GM12878 (cell line): Measurements from ENCODE around the gene ERICH2. TPM values are rescaled to one million over a fixed set of nuclear protein-coding genes. Genes with fewer than 3 reads are reported as not detected.

Experiments used
- ATAC-seq: fragments of 200-7000 bp; cut with Tn5 transposase; 3 replicates; pipeline ENCODE4 v1.9.1; 2020; ENCODE audit warnings: mild to moderate bottlenecking, moderate library complexity
- BruUV-seq: library from RNA; stranded (reverse); fragments of 400-500 nt; replicated peaks from 2 replicates; lab custom pipeline; 2021; lab: Mats Ljungman, UMichigan
- CTCF ChIA-PET: fragments of 300-600 bp; sonication (Branson Sonifier 250); formaldehyde crosslinking; extraction: SDS; loops from one replicate; lab custom pipeline; 2021; ENCODE audit warnings: inconsistent platforms; lab: Yijun Ruan, JAX
- POLR2A ChIA-PET: fragments of 350-600 bp; formaldehyde crosslinking; extraction: SDS; loops from one replicate; lab custom pipeline; 2021; ENCODE audit warnings: inconsistent platforms; lab: Charles Lee
- RAD21 ChIA-PET: fragments of 300-600 bp; sonication (Branson Sonifier 250); formaldehyde crosslinking; loops from one replicate; lab custom pipeline; 2023; ENCODE audit warnings: antibody characterized with exemption; ENCODE audit not compliant: unreplicated experiment; lab: Charles Lee
- SMC1A ChIA-PET: fragments of 300-600 bp; sonication (Branson Sonifier 250); formaldehyde crosslinking; loops from one replicate; lab custom pipeline; 2023; ENCODE audit not compliant: unreplicated experiment, uncharacterized antibody; lab: Charles Lee
- DNase-seq: peaks from one replicate; pipeline ENCODE4 v3.0.0-alpha.2; 2011; ENCODE audit warnings: low read depth, low spot score
- FAIRE-seq: peaks from 3 replicates; lab custom pipeline; 2011; peaks lifted over from hg19 to GRCh38; lab: Jason Lieb, UNC
- H2AFZ ChIP-seq: 2 replicates; pipeline ENCODE4 v1.6.0; 2011; ENCODE audit warnings: low read depth, low read length, control low read depth; ENCODE audit not compliant: control insufficient read depth
- H3K27ac ChIP-seq: 2 replicates; pipeline ENCODE4 v1.5.1; 2011; ENCODE audit warnings: control low read depth; ENCODE audit not compliant: control insufficient read depth, insufficient read depth
- H3K27me3 ChIP-seq, 2 experiments: replicated peaks in 1 of 2; 2 replicates each; pipeline versions ENCODE4 v1.6.0 to v1.6.1; 2011; ENCODE audit warnings: low read length in 1 of 2; ENCODE audit not compliant: control insufficient read depth in 2 of 2, insufficient read depth in 2 of 2
- H3K36me3 ChIP-seq, 2 experiments: 2 replicates each; pipeline ENCODE4 v1.5.1; 2011; ENCODE audit warnings: low read length in 1 of 2; ENCODE audit not compliant: control insufficient read depth in 2 of 2, insufficient read depth in 2 of 2
- H3K4me1 ChIP-seq: 2 replicates; pipeline ENCODE4 v1.6.1; 2011; ENCODE audit warnings: mild to moderate bottlenecking, low read length, moderate library complexity, mixed read lengths; ENCODE audit not compliant: control insufficient read depth, insufficient read depth
- H3K4me2 ChIP-seq: 2 replicates; pipeline ENCODE4 v1.6.0; 2011; ENCODE audit warnings: control low read depth; ENCODE audit not compliant: control insufficient read depth, insufficient read depth
- H3K4me3 ChIP-seq: fragments of 200-600 bp; sonication (generic); 2 replicates; pipeline ENCODE4 v1.5.1; 2016
- H3K79me2 ChIP-seq: 2 replicates; pipeline ENCODE4 v1.6.0; 2011; ENCODE audit warnings: low read length; ENCODE audit not compliant: control insufficient read depth, insufficient read depth
- H3K9ac ChIP-seq: 2 replicates; pipeline ENCODE4 v1.8.0; 2011; ENCODE audit warnings: low read length, control low read depth, mixed read lengths; ENCODE audit not compliant: control insufficient read depth, insufficient read depth
- H3K9me3 ChIP-seq: replicated peaks from 3 replicates; pipeline ENCODE4 v1.5.1; 2011; ENCODE audit warnings: mild to moderate bottlenecking, low read length; ENCODE audit not compliant: control insufficient read depth, insufficient read depth
- H4K20me1 ChIP-seq: 2 replicates; pipeline ENCODE4 v1.6.0; 2011; ENCODE audit not compliant: control insufficient read depth, insufficient read depth
- EP300 ChIP-seq, 2 experiments: fragments of 150-350 bp in 1 of 2; IDR thresholded peaks; 2 replicates each; pipeline ENCODE4 v1.6.1; 2011 to 2012; ENCODE audit warnings: low read depth in 2 of 2, low read length in 2 of 2, borderline replicate concordance in 1 of 2, improper control_type of control experiment in 1 of 2, inconsistent platforms in 1 of 2; ENCODE audit not compliant: control insufficient read depth in 1 of 2
- HDGF ChIP-seq: fragments of 450-650 bp; IDR thresholded peaks from 2 replicates; pipeline ENCODE4 v1.6.1; 2016; ENCODE audit warnings: antibody characterized with exemption
- IRF4 ChIP-seq: IDR thresholded peaks from 2 replicates; pipeline ENCODE4 v1.6.1; 2011; ENCODE audit warnings: low read depth, low read length
- MLLT1 ChIP-seq: fragments of 450-650 bp; IDR thresholded peaks from 2 replicates; pipeline ENCODE4 v1.6.1; 2016; ENCODE audit warnings: mild to moderate bottlenecking
- PAX5 ChIP-seq: IDR thresholded peaks from 2 replicates; pipeline ENCODE4 v1.6.1; 2011; ENCODE audit warnings: low read depth, low read length, borderline replicate concordance
- SREBF2 ChIP-seq: IDR thresholded peaks from 2 replicates; pipeline ENCODE4 v1.6.1; 2012; ENCODE audit warnings: mild to moderate bottlenecking, low read length
- ZNF592 ChIP-seq: fragments of 450-650 bp; IDR thresholded peaks from 2 replicates; pipeline ENCODE4 v1.6.1; 2017; ENCODE audit warnings: mild to moderate bottlenecking, moderate library complexity
- WGBS: methylation state at CpG from one replicate; pipeline ENCODE4 v1.1.6; 2016; ENCODE audit warnings: low lambda C conversion rate; ENCODE audit not compliant: insufficient replicate concordance, insufficient coverage; ENCODE audit errors: missing lambda C conversion rate; 5-methylcytosine and 5-hydroxymethylcytosine counted together
- in situ Hi-C: fragments of 300-500 bp; cut with MboI; formaldehyde crosslinking; loops from 9 replicates; pipeline ENCODE4 v1.14.3; 2018; ENCODE audit warnings: mixed read lengths
- intact Hi-C: fragments of 100-400 bp; cut with micrococcal nuclease; formaldehyde crosslinking; loops from one replicate; pipeline ENCODE4 v1.14.2; 2022; ENCODE audit not compliant: unreplicated experiment
- polyA plus RNA-seq, 11 experiments: library from polyadenylated mRNA; depleted of rRNA in 4 of 11; unstranded in 6 of 11; stranded (reverse) in 5 of 11; fragments of >200 nt; fragmentation: Nextera tagmentation in 4 of 11; fragmentation: Illumina TruSeq in 1 of 11; extraction: Ambion mirVana in 4 of 11; extraction: Trizol in 1 of 11; gene quantifications; 1 replicate in 1 of 11; 2 replicates in 10 of 11; pipeline versions ENCODE4 v1.2.1 to v1.2.3, GENCODE V29; 2011 to 2016; ENCODE audit warnings: inconsistent platforms in 2 of 11, missing spikeins in 2 of 11, low read depth in 1 of 11
- total RNA-seq, 4 experiments: library from RNA; depleted of rRNA in 3 of 4; stranded (reverse); fragments of >200 nt in 3 of 4; fragmentation: Illumina TruSeq in 1 of 4; extraction: Trizol in 1 of 4; gene quantifications; 2 replicates each; pipeline versions ENCODE4 v1.2.1 to v1.2.3, GENCODE V29; 2013 to 2021

Gene ERICH2
- total and polyA plus RNA-seq, 10 of the 15 experiments (the other 5 are each of a cell fraction or from before 2014, with no cell fraction given): not detected

GRCh38 chr2:170798996-170799395 lies 28.8 kb downstream of the ERICH2 start (continued):
- TF ChIP-seq MLLT1: no peak

GRCh38 chr2:170806548-170806947 lies 36.4 kb downstream of the ERICH2 start:
- ChIA-PET POLR2A (no interaction called here), SMC1A (interaction anchor here (1.3 kb wide), 2 partner anchors 60 to 409 kb away, joined by 3 read pairs; no protein-coding TSS in a partner anchor), CTCF (interaction anchor here (1.3 kb wide), 1 partner anchor 9 kb away, joined by 3 read pairs; no protein-coding TSS in a partner anchor), RAD21 (no interaction called here)
- intact Hi-C loops (no loop called here), in situ Hi-C loops (no loop called here)
- H3K4me2 ChIP-seq: no peak overlapping the region
- 69% methylated on average over 2 of the region's 2 CpGs for WGBS
- H3K36me3 ChIP-seq: no peaks in the 10 kb centered on the region
- no peak for DNase-seq
- no peak for FAIRE-seq
- no peak for ATAC-seq
- no peak overlapping the region for H3K27ac ChIP-seq
- H3K9ac ChIP-seq: no peak overlapping the region
- TF ChIP-seq PAX5 (no peak), SREBF2 (no peak), HDGF (no peak), IRF4 (no peak), ZNF592 (no peak), EP300 (IDR thresholded peaks at IDR 0.05; ENCODE audit: borderline replicate concordance in 1 of 2, control insufficient read depth in 1 of 2, low read depth in 2 of 2, low read length in 2 of 2) (no peak)
- H3K79me2 ChIP-seq: no peaks in the 10 kb centered on the region
- H2AFZ ChIP-seq: no peak overlapping the region
- H3K4me1 ChIP-seq: no peaks in the 10 kb centered on the region
- H3K9me3 ChIP-seq: no peaks in the 10 kb centered on the region
- BruUV-seq: no TSS peak
- H3K4me3 ChIP-seq: no peak overlapping the region
- H4K20me1 ChIP-seq: no peaks in the 10 kb centered on the region
- no peaks in the 10 kb centered on the region; a peak in 2 of 4 replicates for H3K27me3 ChIP-seq
